GM18951 (cell line): ENCODE data around the gene CA11.

Experiments
- POLR2A ChIP-seq: IDR thresholded peaks from 4 replicates; pipeline ENCODE4 v1.6.1; 2011; ENCODE audit warnings: mild to moderate bottlenecking; ENCODE audit not compliant: insufficient read length, insufficient read depth; ENCODE audit errors: extremely low read depth
- in situ Hi-C: fragments of 300-500 bp; cut with MboI; formaldehyde crosslinking; loops from one replicate; pipeline ENCODE4 v1.12.0; 2022; ENCODE audit warnings: low sequenced_read_pairs, mixed read lengths, inconsistent platforms; ENCODE audit not compliant: unreplicated experiment

Gene CA11

GRCh38 chr19:48598996-48599700, 46.8 kb downstream of the CA11 start:
- in situ Hi-C loops = loop anchor here (25.0 kb wide), 1 partner anchor 287 kb away; a partner anchor contains a TSS
- TF ChIP-seq POLR2A = no peak

- in situ Hi-C loops = loop anchor here (25.0 kb wide), 1 partner anchor 285 kb away; a partner anchor contains a TSS
- TF ChIP-seq POLR2A = no peak
Observed at GRCh38 chr19:48596679-48597465, 49.1 kb downstream of the CA11 start.

GRCh38 chr19:48596237-48596636, 49.8 kb downstream of the CA11 start:
- TF ChIP-seq POLR2A = no peak
- in situ Hi-C loops = loop anchor here (25.0 kb wide), 1 partner anchor 284 kb away; a partner anchor contains a TSS

GRCh38 chr19:48595833-48596232, 50.2 kb downstream of the CA11 start:
- TF ChIP-seq POLR2A = no peak
- in situ Hi-C loops = loop anchor here (25.0 kb wide), 1 partner anchor 284 kb away; a partner anchor contains a TSS

- in situ Hi-C loops = loop anchor here (25.0 kb wide), 1 partner anchor 283 kb away; a partner anchor contains a TSS
Observed at GRCh38 chr19:48595171-48595570, 50.8 kb downstream of the CA11 start.

GRCh38 chr19:48591021-48591420, 55.0 kb downstream of the CA11 start:
- no peak for TF ChIP-seq POLR2A
- in situ Hi-C loops = loop anchor here (25.0 kb wide), 1 partner anchor 279 kb away; a partner anchor contains a TSS

More at GRCh38 chr19:48595171-48595570, 50.8 kb downstream of the CA11 start:
- no peak for TF ChIP-seq POLR2A

- in situ Hi-C loops = loop anchor here (5.0 to 25.0 kb wide), 2 partner anchors 82 to 277 kb away; a partner anchor contains a TSS
- TF ChIP-seq POLR2A = no peak
Observed at GRCh38 chr19:48588670-48589401, 57.2 kb downstream of the CA11 start.
